C1 segment of cervical spinal cord (tissue), 14 donors: ENCODE measurements around the gene ANP32A.
A peak's percentile ranks its signal among the peaks of the same experiment; 100 is the strongest.

Experiments used
- DNase-seq, 14 donors: peaks; one replicate each; lab custom pipeline; 2025; lab: John Stamatoyannopoulos, UW

Gene ANP32A

GRCh38 chr15:68798346-68799094, 22.2 kb downstream of the ANP32A start:
- DNase-seq = no peak

- DNase-seq = peak in 9 of 14 donors; percentile 31 to 66 (median 59)
Observed at GRCh38 chr15:68797599-68798345, 22.9 kb downstream of the ANP32A start.

- no peak for DNase-seq
Observed at GRCh38 chr15:68797191-68797590, 23.5 kb downstream of the ANP32A start.

GRCh38 chr15:68796576-68796975, 24.1 kb downstream of the ANP32A start:
- no peak for DNase-seq

- peak; percentile 27 to 95 (median 86) for DNase-seq
Observed at GRCh38 chr15:68795298-68795848, 25.3 kb downstream of the ANP32A start.

GRCh38 chr15:68794863-68795262, 25.8 kb downstream of the ANP32A start:
- peak in 3 of 14 donors; percentile 37 to 68 (median 56) for DNase-seq

GRCh38 chr15:68794307-68794706, 26.4 kb downstream of the ANP32A start:
- DNase-seq = no peak

- DNase-seq = peak in 1 of 14 donors; percentile 80
Observed at GRCh38 chr15:68793776-68794175, 26.9 kb downstream of the ANP32A start.

GRCh38 chr15:68792901-68793766, 27.6 kb downstream of the ANP32A start:
- peak in 2 of 14 donors; percentile 32 to 87 for DNase-seq

GRCh38 chr15:68791431-68792283, 29.0 kb downstream of the ANP32A start:
- DNase-seq = no peak

- DNase-seq = no peak
Observed at GRCh38 chr15:68790910-68791309, 29.8 kb downstream of the ANP32A start.

GRCh38 chr15:68790242-68790575, 30.5 kb downstream of the ANP32A start:
- DNase-seq = no peak

GRCh38 chr15:68789534-68790241, 31.0 kb downstream of the ANP32A start:
- peak in 2 of 14 donors; percentile 12 to 45 for DNase-seq

GRCh38 chr15:68789091-68789490, 31.6 kb downstream of the ANP32A start:
- DNase-seq = no peak

- no peak for DNase-seq
Observed at GRCh38 chr15:68788264-68788624, 32.5 kb downstream of the ANP32A start.

GRCh38 chr15:68787609-68788263, 33.0 kb downstream of the ANP32A start:
- DNase-seq = no peak

- no peak for DNase-seq
Observed at GRCh38 chr15:68786753-68787152, 33.9 kb downstream of the ANP32A start.

GRCh38 chr15:68785541-68785940, 35.2 kb downstream of the ANP32A start:
- no peak for DNase-seq

- DNase-seq = no peak
Observed at GRCh38 chr15:68784206-68784605, 36.5 kb downstream of the ANP32A start.
